ENCODE results near the gene TSPEAR.

TSPEAR gene

DNA sequence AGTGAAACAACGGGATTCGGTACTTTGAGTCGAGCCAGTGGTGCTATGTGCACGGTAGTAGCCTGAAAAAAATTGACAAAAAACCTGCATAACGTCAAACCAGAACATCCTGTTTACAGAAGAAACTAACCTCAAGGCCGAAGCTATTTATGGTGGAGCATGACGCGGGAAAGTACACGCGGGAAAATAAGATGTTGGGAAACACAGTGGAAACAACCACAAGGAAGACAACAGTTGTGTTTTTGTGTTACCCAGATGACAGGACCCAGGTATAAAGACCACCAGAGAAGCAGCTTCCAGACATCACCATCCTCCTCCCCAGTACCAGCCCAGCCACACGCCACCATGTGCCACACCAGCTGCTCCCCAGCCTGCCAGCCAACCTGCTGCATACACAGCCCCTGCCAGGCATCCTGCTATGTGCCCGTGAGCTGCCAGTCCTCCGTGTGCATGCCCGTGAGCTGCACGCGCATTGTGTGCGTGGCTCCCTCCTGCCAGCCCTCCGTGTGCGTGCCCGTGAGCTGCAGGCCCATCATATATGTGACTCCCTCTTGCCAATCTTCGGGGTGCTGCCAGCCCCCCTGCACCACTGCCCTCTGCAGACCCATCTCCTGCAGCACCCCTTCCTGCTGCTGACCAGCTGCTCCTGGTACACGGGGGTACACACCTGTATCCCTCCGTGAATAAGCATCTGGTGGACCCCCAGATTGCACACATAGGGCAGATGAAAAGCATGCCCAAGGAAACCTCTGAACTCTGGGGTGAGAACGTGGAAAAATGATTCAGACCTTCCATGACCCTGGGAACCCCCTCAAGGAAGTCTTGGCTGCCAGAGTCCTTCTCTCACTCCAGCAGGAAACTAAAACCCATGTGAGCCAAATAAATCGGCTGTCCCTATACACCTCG lies 53.5 kb downstream of the TSPEAR start, which contains the start of gene KRTAP12-3:
Gene KRTAP12-3 (plus strand): TSS at position 298 of the 906 bp plus-strand sequence. CDS start 48 bp downstream, at position 346.
- TF ChIP-seq FOXA1 (IDR thresholded peaks at IDR 0.05) (no peak), ZNF384 (IDR thresholded peaks at IDR 0.05) (no peak), SP1 (IDR thresholded peaks at IDR 0.05) (no peak), ELF4 (IDR thresholded peaks at IDR 0.05) (no peak), ARNT (IDR thresholded peaks at IDR 0.05) (no peak), FOXK2 (IDR thresholded peaks at IDR 0.05) (no peak), TARDBP (IDR thresholded peaks at IDR 0.05) (no peak), CTBP1 (IDR thresholded peaks at IDR 0.05; ENCODE audit: borderline replicate concordance) (no peak), SUZ12 (IDR thresholded peaks at IDR 0.05) (no peak), BHLHE40 (IDR thresholded peaks at IDR 0.05; ENCODE audit: borderline replicate concordance) (no peak), FOXM1 (IDR thresholded peaks at IDR 0.05; ENCODE audit: borderline replicate concordance) (no peak), LEF1 (IDR thresholded peaks at IDR 0.05; ENCODE audit: borderline replicate concordance) (no peak)
- TF ChIP-seq, protein P1, sequence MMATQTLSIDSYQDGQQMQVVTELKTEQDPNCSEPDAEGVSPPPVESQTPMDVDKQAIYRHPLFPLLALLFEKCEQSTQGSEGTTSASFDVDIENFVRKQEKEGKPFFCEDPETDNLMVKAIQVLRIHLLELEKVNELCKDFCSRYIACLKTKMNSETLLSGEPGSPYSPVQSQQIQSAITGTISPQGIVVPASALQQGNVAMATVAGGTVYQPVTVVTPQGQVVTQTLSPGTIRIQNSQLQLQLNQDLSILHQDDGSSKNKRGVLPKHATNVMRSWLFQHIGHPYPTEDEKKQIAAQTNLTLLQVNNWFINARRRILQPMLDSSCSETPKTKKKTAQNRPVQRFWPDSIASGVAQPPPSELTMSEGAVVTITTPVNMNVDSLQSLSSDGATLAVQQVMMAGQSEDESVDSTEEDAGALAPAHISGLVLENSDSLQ (IDR thresholded peaks at IDR 0.05) = no peak
- no peak for DNase-seq (ENCODE audit: extremely low spot score)
- ChIA-PET CTCF (interaction anchor here (0.7 kb wide), 1 partner anchor 152 kb away, joined by 3 read pairs; no protein-coding TSS in a partner anchor), POLR2A (no interaction called here)

DNA sequence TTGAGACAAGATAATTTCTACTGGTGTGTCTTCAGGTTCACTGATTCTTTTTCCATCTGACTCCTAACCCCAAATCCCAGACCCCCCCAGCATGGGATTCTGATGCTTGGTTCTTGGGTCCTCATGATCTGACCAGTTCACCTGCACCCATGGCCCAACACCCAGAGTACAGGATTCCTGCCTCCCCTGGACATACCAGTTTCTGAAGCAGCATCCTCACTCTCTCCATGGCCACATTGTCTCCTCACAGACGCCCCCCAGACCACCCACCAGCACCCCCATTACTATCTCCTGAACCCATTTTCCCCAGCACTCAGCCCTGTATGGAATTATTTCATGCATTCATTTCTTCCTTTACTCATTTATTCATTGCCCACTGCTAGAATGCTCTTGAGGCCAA lies 54.5 kb downstream of the TSPEAR start:
- no peak for DNase-seq (ENCODE audit: extremely low spot score)
- CTCF ChIA-PET = no interaction called here
- TF ChIP-seq BHLHE40 (IDR thresholded peaks at IDR 0.05; ENCODE audit: borderline replicate concordance) = no peak
- TF ChIP-seq ARNT (IDR thresholded peaks at IDR 0.05) = no peak
- TF ChIP-seq ZNF384 (IDR thresholded peaks at IDR 0.05) = no peak
- no peak for TF ChIP-seq SUZ12 (IDR thresholded peaks at IDR 0.05)
- TF ChIP-seq FOXA1 (IDR thresholded peaks at IDR 0.05) = no peak
- TF ChIP-seq FOXM1 (IDR thresholded peaks at IDR 0.05; ENCODE audit: borderline replicate concordance) = no peak
- TF ChIP-seq LEF1 (IDR thresholded peaks at IDR 0.05; ENCODE audit: borderline replicate concordance) = no peak
- TF ChIP-seq NFRKB (IDR thresholded peaks at IDR 0.05) = no peak
- TF ChIP-seq L3MBTL2 (conservative IDR thresholded peaks at IDR 0.05) = no peak
- TF ChIP-seq CTBP1 (IDR thresholded peaks at IDR 0.05; ENCODE audit: borderline replicate concordance) = no peak
- TF ChIP-seq, protein P1 (IDR thresholded peaks at IDR 0.05) = no peak
- TF ChIP-seq HDGF (IDR thresholded peaks at IDR 0.05; ENCODE audit: borderline replicate concordance) = no peak
- POLR2A ChIA-PET = no interaction called here

DNA sequence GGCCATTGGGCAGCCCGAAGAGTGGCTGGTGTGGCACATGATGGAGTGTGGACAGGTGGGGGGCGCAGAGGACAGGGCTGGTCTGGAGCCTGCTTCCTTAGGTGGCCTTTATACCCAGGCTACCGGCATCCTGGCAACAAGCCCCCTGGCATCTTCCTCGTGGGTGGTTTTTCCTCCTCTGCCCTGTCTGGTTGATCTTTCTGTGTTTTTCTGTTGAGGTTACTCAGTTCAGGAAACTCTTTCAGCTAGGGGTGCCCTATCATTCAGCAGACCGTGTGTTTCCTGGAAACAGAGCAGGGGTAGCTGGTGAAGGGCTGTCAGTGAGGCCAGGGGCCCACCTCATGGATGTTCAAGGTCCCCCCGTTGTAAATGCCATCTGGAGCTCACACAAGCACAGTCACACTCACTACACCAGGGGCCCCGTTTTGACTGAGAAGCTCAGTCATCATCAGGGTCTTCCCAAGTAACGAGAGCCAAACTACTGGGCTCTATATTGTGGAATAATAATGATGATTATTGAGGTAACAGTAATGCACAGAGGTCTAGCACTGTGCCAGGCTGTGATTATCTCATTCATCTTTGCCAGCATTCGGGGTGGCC lies 56.7 kb downstream of the TSPEAR start, which contains the start of gene KRTAP12-4:
Gene KRTAP12-4 (minus strand): TSS at position 84 of the 600 bp plus-strand sequence. CDS start 45 bp downstream, at position 39.
- ChIA-PET CTCF (no interaction called here), POLR2A (no interaction called here)
- TF ChIP-seq BHLHE40 (IDR thresholded peaks at IDR 0.05; ENCODE audit: borderline replicate concordance) = no peak
- TF ChIP-seq CTBP1 (IDR thresholded peaks at IDR 0.05; ENCODE audit: borderline replicate concordance) = no peak
- no peak for TF ChIP-seq ZNF384 (IDR thresholded peaks at IDR 0.05)
- TF ChIP-seq, protein P1 (IDR thresholded peaks at IDR 0.05) = no peak
- no peak for TF ChIP-seq HDGF (IDR thresholded peaks at IDR 0.05; ENCODE audit: borderline replicate concordance)
- TF ChIP-seq ARNT (IDR thresholded peaks at IDR 0.05) = no peak
- no peak for TF ChIP-seq NFRKB (IDR thresholded peaks at IDR 0.05)
- TF ChIP-seq TARDBP (IDR thresholded peaks at IDR 0.05) = no peak
- TF ChIP-seq LEF1 (IDR thresholded peaks at IDR 0.05; ENCODE audit: borderline replicate concordance) = no peak
- TF ChIP-seq ELF4 (IDR thresholded peaks at IDR 0.05) = no peak
- DNase-seq (ENCODE audit: extremely low spot score) = no peak

DNA sequence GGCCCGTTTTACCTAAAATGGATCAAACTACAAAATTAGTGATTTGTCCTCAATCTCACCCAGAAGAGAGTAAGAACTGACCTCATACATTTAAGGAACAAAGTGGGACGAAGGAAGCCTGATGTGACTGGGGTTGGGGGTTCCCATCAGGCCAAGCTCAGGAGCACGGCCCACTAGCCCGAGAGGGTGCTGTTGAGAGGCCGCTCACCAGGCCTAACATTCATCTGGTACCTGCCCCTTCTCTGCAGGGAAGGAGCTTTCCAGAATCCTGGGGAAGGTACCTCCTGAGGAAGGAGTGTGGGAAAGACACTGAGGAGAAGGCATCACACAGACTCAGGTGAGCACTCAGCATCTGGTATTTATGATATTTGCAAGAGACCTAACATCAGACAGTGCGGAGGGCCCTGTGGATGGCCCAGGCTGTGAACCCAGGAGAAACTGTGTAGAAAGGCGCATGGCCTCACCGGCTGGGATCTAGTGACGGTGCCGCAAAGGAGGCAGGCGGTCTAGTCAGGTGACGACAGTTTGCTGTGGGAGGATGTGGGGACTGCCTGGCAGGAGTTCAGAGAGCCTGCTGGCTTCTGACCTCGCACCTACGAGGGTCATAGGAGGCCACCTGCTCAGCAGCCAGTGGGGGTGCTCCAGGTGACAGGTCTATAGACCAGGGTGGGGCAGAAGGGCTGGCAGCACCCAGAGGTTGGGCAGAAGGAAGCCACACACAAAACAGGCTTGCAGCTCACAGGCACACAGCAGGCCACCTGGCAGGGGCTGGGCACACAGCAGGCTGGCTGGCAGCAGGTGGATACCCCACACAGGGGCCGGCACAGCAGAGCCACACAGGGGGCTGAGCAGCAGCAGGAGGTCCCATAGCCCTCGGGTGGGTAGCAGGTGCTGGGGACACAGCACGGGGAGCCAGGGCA lies 57.5 kb downstream of the TSPEAR start:
- ChIA-PET POLR2A (no interaction called here), CTCF (no interaction called here)
- no peak for DNase-seq (ENCODE audit: extremely low spot score)
- no peak for TF ChIP-seq SUZ12 (IDR thresholded peaks at IDR 0.05)
- no peak for TF ChIP-seq BHLHE40 (IDR thresholded peaks at IDR 0.05; ENCODE audit: borderline replicate concordance)
- no peak for TF ChIP-seq SP1 (IDR thresholded peaks at IDR 0.05)
- TF ChIP-seq L3MBTL2 (conservative IDR thresholded peaks at IDR 0.05) = no peak

- TF ChIP-seq FOXA1 (IDR thresholded peaks at IDR 0.05) = no peak
- peak; percentile 47 for TF ChIP-seq L3MBTL2 (conservative IDR thresholded peaks at IDR 0.05)
- POLR2A ChIA-PET = no interaction called here
- DNase-seq (ENCODE audit: extremely low spot score) = no peak
- CTCF ChIA-PET = no interaction called here
These were observed 58.2 kb downstream of the TSPEAR start for GRCh38 chr21:44653123-44653522.

All from HEK293T (cell line).